Measurements from ENCODE around the gene PIGR. TPM values are rescaled to one million over a fixed set of nuclear protein-coding genes. Genes with fewer than 3 reads are reported as not detected.

The PIGR gene
- total and polyA plus RNA-seq, 2 donors (not counting 3 experiments of a cell fraction or from before 2014, with no cell fraction given) = not detected

DNA sequence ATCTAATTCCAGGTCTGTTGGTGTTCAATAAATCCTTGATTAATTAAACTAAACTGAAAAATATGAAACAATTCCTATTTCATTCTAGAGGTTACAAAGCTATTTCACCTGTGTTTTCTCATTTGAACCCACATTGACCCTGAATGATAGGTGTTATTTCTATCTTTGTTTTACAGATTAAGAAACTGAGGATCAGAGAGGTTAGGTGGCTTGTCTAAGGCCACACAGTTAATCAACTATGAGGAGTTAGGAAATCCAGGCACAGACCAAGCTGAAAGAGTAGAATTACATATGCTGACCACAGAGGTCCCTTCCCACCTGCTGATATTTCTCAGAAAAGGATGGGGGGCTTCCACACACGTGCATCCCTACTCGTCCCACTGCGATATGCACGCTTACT lies 487 bp downstream of the PIGR start:
- H3K27ac ChIP-seq (ENCODE audit: insufficient read depth, low read depth, low read length) = no peak overlapping the region
- dilution Hi-C loops (cut with MboI; ENCODE audit: extremely low pct_ligation_motif_present, low sequenced_read_pairs) (no loop called here), intact Hi-C loops (cut with micrococcal nuclease) (no loop called here)
- no peak overlapping the region for H3K4me3 ChIP-seq (replicated peaks in 1 of 3; ENCODE audit: insufficient read depth in 1 of 3, low read depth in 1 of 3, low read length in 3 of 3)
- ChIA-PET CTCF (interaction anchor here (1.9 kb wide), 1 partner anchor 33 kb away, joined by 6 read pairs; no protein-coding TSS in a partner anchor), POLR2A (no interaction called here)
- no peaks in the 10 kb centered on the region for H3K4me1 ChIP-seq (ENCODE audit: control insufficient read depth, extremely low read depth, insufficient read depth, low read length)
- DNase-seq (ENCODE audit: low read depth, low spot score) (no peak), FAIRE-seq (no peak)
- no peaks in the 10 kb centered on the region for H3K9me1 ChIP-seq (replicated peaks; ENCODE audit: control insufficient read depth, extremely low read depth, insufficient read depth, low read length)
- TF ChIP-seq, protein P1, sequence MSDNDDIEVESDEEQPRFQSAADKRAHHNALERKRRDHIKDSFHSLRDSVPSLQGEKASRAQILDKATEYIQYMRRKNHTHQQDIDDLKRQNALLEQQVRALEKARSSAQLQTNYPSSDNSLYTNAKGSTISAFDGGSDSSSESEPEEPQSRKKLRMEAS (IDR thresholded peaks at IDR 0.05; ENCODE audit: insufficient read depth, insufficient read length) = no peak
- no peak for TF ChIP-seq POLR2A (IDR thresholded peaks at IDR 0.05; ENCODE audit: low read depth, low read length)
- TF ChIP-seq, protein P2, sequence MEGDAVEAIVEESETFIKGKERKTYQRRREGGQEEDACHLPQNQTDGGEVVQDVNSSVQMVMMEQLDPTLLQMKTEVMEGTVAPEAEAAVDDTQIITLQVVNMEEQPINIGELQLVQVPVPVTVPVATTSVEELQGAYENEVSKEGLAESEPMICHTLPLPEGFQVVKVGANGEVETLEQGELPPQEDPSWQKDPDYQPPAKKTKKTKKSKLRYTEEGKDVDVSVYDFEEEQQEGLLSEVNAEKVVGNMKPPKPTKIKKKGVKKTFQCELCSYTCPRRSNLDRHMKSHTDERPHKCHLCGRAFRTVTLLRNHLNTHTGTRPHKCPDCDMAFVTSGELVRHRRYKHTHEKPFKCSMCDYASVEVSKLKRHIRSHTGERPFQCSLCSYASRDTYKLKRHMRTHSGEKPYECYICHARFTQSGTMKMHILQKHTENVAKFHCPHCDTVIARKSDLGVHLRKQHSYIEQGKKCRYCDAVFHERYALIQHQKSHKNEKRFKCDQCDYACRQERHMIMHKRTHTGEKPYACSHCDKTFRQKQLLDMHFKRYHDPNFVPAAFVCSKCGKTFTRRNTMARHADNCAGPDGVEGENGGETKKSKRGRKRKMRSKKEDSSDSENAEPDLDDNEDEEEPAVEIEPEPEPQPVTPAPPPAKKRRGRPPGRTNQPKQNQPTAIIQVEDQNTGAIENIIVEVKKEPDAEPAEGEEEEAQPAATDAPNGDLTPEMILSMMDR (IDR thresholded peaks at IDR 0.05; ENCODE audit: extremely low read depth in 1 of 2, insufficient read depth in 1 of 2, low read depth in 1 of 2, low read length in 2 of 2) = no peak
- no peak for TF ChIP-seq EZH2 (IDR thresholded peaks at IDR 0.05; ENCODE audit: borderline replicate concordance, low read depth, low read length, severe bottlenecking)
- no peak for TF ChIP-seq FOS (IDR thresholded peaks at IDR 0.05; ENCODE audit: borderline replicate concordance, insufficient read depth, low read length)
- no peak for TF ChIP-seq MYC (IDR thresholded peaks at IDR 0.05; ENCODE audit: low read depth, low read length)
- TF ChIP-seq GATA2 (IDR thresholded peaks at IDR 0.05; ENCODE audit: insufficient read depth, insufficient read length, low read depth, low read length) = no peak
- TF ChIP-seq POLR2AphosphoS5 (IDR thresholded peaks at IDR 0.05; ENCODE audit: insufficient read depth, low read depth, low read length) = no peak
- TF ChIP-seq JUN (IDR thresholded peaks at IDR 0.05; ENCODE audit: borderline replicate concordance, insufficient read depth, insufficient read length, low read depth) = no peak
- H3K4me2 ChIP-seq (ENCODE audit: insufficient read depth, low read length) = no peak overlapping the region
- H3K79me2 ChIP-seq (ENCODE audit: control insufficient read depth, insufficient read depth, low read length) = no peaks in the 10 kb centered on the region
- H3K27me3 ChIP-seq (ENCODE audit: control insufficient read depth in 2 of 2, insufficient read depth in 2 of 2, low read length in 2 of 2) = no peaks in the 10 kb centered on the region
- no peak overlapping the region for H3K9ac ChIP-seq (replicated peaks; ENCODE audit: extremely low read depth, insufficient read depth, low read length)
- H3K36me3 ChIP-seq (ENCODE audit: control insufficient read depth in 2 of 2, extremely low read depth in 1 of 2, insufficient read depth in 2 of 2, low read length in 2 of 2) = no peaks in the 10 kb centered on the region
- H3K9me3 ChIP-seq (replicated peaks; ENCODE audit: control insufficient read depth, insufficient read depth, low read length) = no peaks in the 10 kb centered on the region
- H4K20me1 ChIP-seq (replicated peaks; ENCODE audit: control insufficient read depth, extremely low read depth, insufficient read depth, low read length) = no peaks in the 10 kb centered on the region
- BruUV-seq (replicated peaks) = no TSS peak
- H2AFZ ChIP-seq (ENCODE audit: low read depth, low read length) = no peak overlapping the region

Data from endothelial cell of umbilical vein (primary cell).